GM12891 (cell line): ENCODE data around the gene PRR19.

Experiments used
- POLR2A ChIP-seq: IDR thresholded peaks from 2 replicates; pipeline ENCODE4 v1.6.1; 2011; ENCODE audit warnings: low read depth, low read length, control low read depth
- POLR2AphosphoS5 ChIP-seq: IDR thresholded peaks from 2 replicates; pipeline ENCODE4 v1.6.1; 2011; ENCODE audit warnings: low read depth, low read length, control low read depth
- TAF1 ChIP-seq: IDR thresholded peaks from 2 replicates; pipeline ENCODE4 v1.6.1; 2011; ENCODE audit warnings: low read depth, low read length, control low read depth

DNA sequence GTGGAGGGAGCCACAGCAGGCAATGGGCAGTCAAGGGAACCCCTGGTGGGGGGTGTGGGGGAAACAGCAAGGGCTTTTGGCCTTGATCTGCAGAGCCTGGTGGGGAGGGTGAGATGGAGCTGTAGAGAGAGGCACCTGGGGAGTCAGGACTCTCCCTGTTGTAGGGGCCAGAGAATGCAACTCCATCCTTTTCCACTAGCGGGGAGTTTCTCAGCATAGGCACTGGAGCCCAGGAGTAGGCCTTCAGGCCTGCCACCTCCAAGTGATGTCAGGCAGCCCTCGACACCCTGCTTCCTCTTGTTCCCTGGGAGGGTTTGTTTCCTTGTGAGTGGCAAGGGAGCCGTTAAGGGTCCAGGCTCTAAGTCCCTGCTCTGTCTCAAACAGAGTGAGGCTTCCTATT is 48.5 kb downstream of the PRR19 start:
- no peak for TF ChIP-seq POLR2A
- TF ChIP-seq POLR2AphosphoS5: no peak
- TF ChIP-seq TAF1: no peak
